Lower leg skin (tissue), 4 donors: Measurements from ENCODE around the gene HES6. TPM values are rescaled to one million over a fixed set of nuclear protein-coding genes. Genes with fewer than 3 reads are reported as not detected.

ENCODE experiments used
- DNase-seq, 2 donors: peaks; one replicate each; pipeline ENCODE4 v3.0.0-alpha.2; 2019; ENCODE audit warnings: low spot score in 2 of 2
- H3K4me3 ChIP-seq: fragments of 200-600 bp; sonication (generic); 2 replicates; pipeline ENCODE4 v1.5.1; 2017; ENCODE audit warnings: mild to moderate bottlenecking, low read depth; ENCODE audit not compliant: poor library complexity, severe bottlenecking
- CTCF ChIP-seq, 3 donors: fragments of 450-650 bp; IDR thresholded peaks; one replicate each; pipeline ENCODE4 v1.5.1; 2016; ENCODE audit warnings: antibody characterized with exemption in 3 of 3, mild to moderate bottlenecking in 3 of 3, moderate library complexity in 2 of 3
- POLR2A ChIP-seq, 2 donors: fragments of 450-650 bp; IDR thresholded peaks; one replicate each; pipeline ENCODE4 v1.6.1; 2016 to 2017; ENCODE audit warnings: antibody characterized with exemption in 2 of 2, mild to moderate bottlenecking in 1 of 2, moderate library complexity in 1 of 2
- WGBS, 2 donors: methylation state at CpG; one replicate each; pipeline ENCODE4 v1.1.5; 2018; 5-methylcytosine and 5-hydroxymethylcytosine counted together
- intact Hi-C: fragments of 100-400 bp; cut with DNase I; formaldehyde crosslinking; loops from one replicate; pipeline ENCODE4 v1.15.0; 2023; ENCODE audit warnings: low total_unique reads
- total RNA-seq, 4 donors: library from RNA; depleted of rRNA; stranded (reverse); fragments of >200 nt; gene quantifications; one replicate each; pipeline ENCODE4 v1.1.0, GENCODE V29; 2016

Gene HES6
- total RNA-seq, 4 donors from 2014 or later: 1.3 to 5.8 (median 3.1) TPM

GRCh38 chr2:238231251-238231793, 8.5 kb downstream of the HES6 start:
- H3K4me3 ChIP-seq: no peak overlapping the region
- TF ChIP-seq CTCF (IDR thresholded peaks at IDR 0.05) (no peak), POLR2A (IDR thresholded peaks at IDR 0.05) (no peak)
- DNase-seq: peak; percentile 46 to 96
- intact Hi-C loops: no loop called here
- WGBS, 2 donors: 7 to 12% methylated on average over 42 to 44 of the region's 46 CpGs

- DNase-seq: no peak
- intact Hi-C loops: no loop called here
- TF ChIP-seq CTCF (IDR thresholded peaks at IDR 0.05) (no peak), POLR2A (IDR thresholded peaks at IDR 0.05) (no peak)
- no peak overlapping the region for H3K4me3 ChIP-seq
- 78 to 79% methylated on average over 5 of the region's 5 CpGs for WGBS, 2 donors
These were observed 9.1 kb downstream of the HES6 start for GRCh38 chr2:238230699-238231098.

DNA sequence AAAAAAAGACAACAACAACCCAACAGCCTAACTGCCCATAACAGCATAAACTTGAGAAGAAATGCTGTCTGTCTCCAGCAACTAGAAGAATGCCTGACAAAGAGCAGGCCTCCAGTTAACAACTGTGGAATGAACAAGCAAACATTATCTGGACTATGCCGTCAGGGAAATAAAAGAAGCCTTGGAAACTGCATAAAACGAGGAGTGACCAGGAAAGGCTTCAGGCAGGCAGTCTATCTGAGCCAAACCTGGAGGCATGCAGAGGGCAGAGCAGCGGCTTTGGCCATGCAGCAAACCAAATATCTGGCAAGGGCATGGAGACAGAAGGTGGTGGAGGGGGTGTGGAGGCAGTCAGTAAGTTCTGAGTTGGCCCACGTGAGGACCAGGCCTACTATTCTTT, 11.1 kb downstream of the HES6 start:
- DNase-seq: no peak
- TF ChIP-seq POLR2A (IDR thresholded peaks at IDR 0.05) (no peak), CTCF (IDR thresholded peaks at IDR 0.05) (no peak)
- intact Hi-C loops: no loop called here
- no peak overlapping the region for H3K4me3 ChIP-seq
- WGBS, 2 donors: 71 to 83% methylated on average over 4 of the region's 4 CpGs

DNA sequence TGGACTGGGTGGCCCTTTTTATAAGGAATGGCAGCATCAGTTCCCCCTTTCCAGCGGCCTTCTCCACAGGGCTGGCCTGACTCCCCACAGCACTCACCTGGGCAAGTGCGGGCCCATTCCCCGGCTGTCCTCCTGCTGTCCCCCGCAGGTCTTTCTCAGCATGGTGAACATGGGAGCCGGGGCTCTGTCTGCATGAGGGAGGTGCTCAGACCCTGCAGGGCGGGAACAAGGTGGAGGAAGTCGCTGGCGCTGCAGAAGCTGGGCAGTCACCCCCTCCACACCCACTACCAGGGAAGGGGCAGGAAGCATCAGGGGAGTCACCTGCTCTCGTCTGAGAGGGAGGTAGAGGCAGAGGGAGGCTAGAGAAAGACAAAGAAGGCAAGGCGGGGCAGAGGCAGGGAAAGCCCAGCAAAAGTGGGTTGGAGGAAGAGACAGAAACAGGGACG, 12.2 kb downstream of the HES6 start:
- TF ChIP-seq CTCF (IDR thresholded peaks at IDR 0.05): no peak
- no peak for TF ChIP-seq POLR2A (IDR thresholded peaks at IDR 0.05)
- 76 to 85% methylated on average over 11 of the region's 11 CpGs for WGBS, 2 donors
- intact Hi-C loops: no loop called here
- no peak overlapping the region for H3K4me3 ChIP-seq
- no peak for DNase-seq

DNA sequence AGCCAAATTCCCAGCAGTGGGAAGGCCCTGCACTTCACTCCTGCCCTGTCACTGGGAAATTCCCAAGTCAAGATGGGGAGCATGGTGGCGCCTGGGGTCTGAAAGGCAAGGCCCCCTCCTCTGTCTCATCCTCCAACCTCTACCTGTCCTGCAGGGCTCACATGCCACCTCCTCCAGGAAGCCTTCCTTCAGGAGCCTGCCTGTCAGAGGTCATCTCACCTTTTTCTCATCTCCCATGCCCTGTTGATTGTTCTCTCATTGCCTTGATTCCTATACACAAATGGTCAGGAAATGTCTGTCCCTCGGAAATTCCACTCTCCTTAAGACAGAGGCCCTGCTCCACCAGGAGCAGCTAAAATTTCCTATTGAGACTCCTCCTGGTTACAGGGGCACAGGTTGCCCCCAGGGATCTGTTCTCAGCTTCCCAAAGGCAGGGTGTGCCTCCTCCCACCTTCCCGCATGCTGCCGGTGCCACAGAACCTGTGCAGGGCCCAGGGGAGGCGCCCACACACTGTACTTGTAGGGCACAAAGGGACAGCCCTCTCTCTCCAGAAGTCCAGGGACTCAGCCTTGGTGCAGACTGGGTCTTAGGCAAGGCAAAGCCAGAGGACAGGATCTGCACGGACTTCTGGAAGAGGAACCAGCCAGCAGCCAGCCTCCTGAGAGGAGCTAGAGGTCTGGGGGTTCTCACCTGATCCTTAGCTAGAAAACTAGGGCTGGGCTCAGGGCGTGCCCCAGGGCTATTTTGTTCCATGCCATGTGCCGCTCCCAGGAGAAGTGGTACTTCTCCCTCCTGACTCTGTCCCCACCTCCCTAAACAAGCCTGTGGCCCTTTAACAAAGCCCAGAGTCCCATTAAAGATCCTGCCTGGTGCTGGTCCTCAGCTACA, 12.9 kb downstream of the HES6 start:
- intact Hi-C loops: no loop called here
- WGBS, 2 donors: 79 to 85% methylated on average over 8 of the region's 8 CpGs
- no peak for DNase-seq
- no peak for TF ChIP-seq POLR2A (IDR thresholded peaks at IDR 0.05)
- TF ChIP-seq CTCF (IDR thresholded peaks at IDR 0.05): no peak
- H3K4me3 ChIP-seq: no peak overlapping the region
